K562 (cell line): ENCODE measurements around the gene CHURC1. TPM values are rescaled to one million over a fixed set of nuclear protein-coding genes. Genes with fewer than 3 reads are reported as not detected.

Source experiments
- ATAC-seq: fragments of 200-7000 bp; cut with Tn5 transposase; 3 replicates; pipeline ENCODE4 v1.9.1; 2020; ENCODE audit warnings: moderate library complexity
- BruUV-seq: library from RNA; stranded (reverse); fragments of 400-500 nt; replicated peaks from 2 replicates; lab custom pipeline; 2021; lab: Mats Ljungman, UMichigan
- CTCF ChIA-PET: fragments of 300-600 bp; formaldehyde crosslinking; extraction: SDS; loops from one replicate; lab custom pipeline; 2021; ENCODE audit warnings: low intra/inter-chr PET ratio; lab: Yijun Ruan, JAX
- POLR2A ChIA-PET: fragments of 300-600, 350-650 bp; sonication (Branson Sonifier 250); formaldehyde crosslinking; extraction: SDS; loops from one replicate; lab custom pipeline; 2021; ENCODE audit warnings: antibody characterized with exemption, inconsistent platforms; lab: Yijun Ruan, JAX
- DNase-seq, 4 experiments: peaks; one replicate each; pipeline versions ENCODE4 v3.0.0 to v3.0.0-alpha.2; 2011 to 2018; ENCODE audit warnings: low spot score in 3 of 4, mixed read lengths in 3 of 4; ENCODE audit errors: extremely low read depth in 1 of 4
- FAIRE-seq: peaks from 2 replicates; lab custom pipeline; 2011; peaks lifted over from hg19 to GRCh38; lab: Jason Lieb, UNC
- H2AFZ ChIP-seq: 2 replicates; pipeline ENCODE4 v1.6.0; 2011; ENCODE audit warnings: low read depth, low read length, control low read depth, inconsistent platforms
- H3K27ac ChIP-seq: fragments of 200-600 bp; 3 replicates; pipeline ENCODE4 v1.8.0; 2011; ENCODE audit warnings: low read depth, mild to moderate bottlenecking, control low read depth, inconsistent platforms, low read length, moderate library complexity, mixed read lengths; ENCODE audit errors: extremely low read depth
- H3K27me3 ChIP-seq, 2 experiments: fragments of 300-600 bp in 1 of 2; 2 replicates in 1 of 2; 3 replicates in 1 of 2; pipeline versions ENCODE4 v1.6.0 to v1.8.0; 2011; ENCODE audit warnings: inconsistent platforms in 2 of 2, low read length in 2 of 2, mild to moderate bottlenecking in 1 of 2, mixed read lengths in 1 of 2, moderate library complexity in 1 of 2; ENCODE audit not compliant: control insufficient read depth in 2 of 2, insufficient read depth in 2 of 2
- H3K36me3 ChIP-seq: fragments of 300-600 bp; 3 replicates; pipeline ENCODE4 v1.8.0; 2011; ENCODE audit warnings: mild to moderate bottlenecking, low read length, inconsistent platforms; ENCODE audit not compliant: control insufficient read depth, insufficient read depth
- H3K4me1 ChIP-seq, 2 experiments: fragments of 200-600 bp in 1 of 2; replicated peaks in 1 of 2; 2 replicates in 1 of 2; 3 replicates in 1 of 2; pipeline versions ENCODE4 v1.5.1 to v1.8.0; 2011; ENCODE audit warnings: inconsistent platforms in 2 of 2, low read length in 2 of 2, mild to moderate bottlenecking in 1 of 2, mixed read lengths in 1 of 2, moderate library complexity in 1 of 2; ENCODE audit not compliant: control insufficient read depth in 2 of 2, insufficient read depth in 2 of 2
- H3K4me2 ChIP-seq: 2 replicates; pipeline ENCODE4 v1.6.1; 2011; ENCODE audit warnings: low read length, control low read depth, inconsistent platforms, mixed read lengths; ENCODE audit not compliant: insufficient read depth
- H3K4me3 ChIP-seq: fragments of 200-600 bp; sonication (generic), shearing (Covaris generic); 2 replicates; pipeline ENCODE4 v1.5.1; 2016; ENCODE audit warnings: control low read depth, inconsistent platforms
- H3K79me2 ChIP-seq: fragments of 200-600 bp; 3 replicates; pipeline ENCODE4 v1.8.0; 2011; ENCODE audit warnings: low read length, inconsistent platforms; ENCODE audit not compliant: control insufficient read depth, insufficient read depth
- H3K9ac ChIP-seq, 2 experiments: 2 replicates each; pipeline versions ENCODE4 v1.6.0 to v1.6.1; 2011; ENCODE audit warnings: low read depth in 2 of 2, low read length in 2 of 2, control low read depth in 1 of 2, inconsistent platforms in 1 of 2, mild to moderate bottlenecking in 1 of 2, mixed read lengths in 1 of 2; ENCODE audit not compliant: insufficient read depth in 1 of 2
- H3K9me1 ChIP-seq: one replicate; pipeline ENCODE4 v1.6.0; 2011; ENCODE audit warnings: inconsistent platforms, mild to moderate bottlenecking, low read length, moderate library complexity; ENCODE audit not compliant: control insufficient read depth, insufficient read depth
- H3K9me3 ChIP-seq: replicated peaks from 2 replicates; pipeline ENCODE4 v1.5.1; 2011; ENCODE audit warnings: low read depth, low read length, inconsistent platforms; ENCODE audit not compliant: control insufficient read depth, insufficient read depth
- H4K20me1 ChIP-seq: replicated peaks from 2 replicates; pipeline ENCODE4 v1.6.1; 2011; ENCODE audit warnings: low read length, inconsistent platforms, mixed read lengths; ENCODE audit not compliant: control insufficient read depth, insufficient read depth
- E2F4 ChIP-seq: sonication (generic); formaldehyde crosslinking; IDR thresholded peaks from 2 replicates; pipeline ENCODE4 v1.8.0; 2022; ENCODE audit warnings: mild to moderate bottlenecking, low read depth, missing genetic modification reagents
- GABPA ChIP-seq: fragments of 200-800 bp; sonication (Bioruptor generic); conservative IDR thresholded peaks from 2 replicates; pipeline ENCODE4 v1.6.1; 2016; ENCODE audit warnings: low read depth, missing genetic modification characterization, missing compliant biosample characterization
- KLF1 ChIP-seq: fragments of 450-650 bp; IDR thresholded peaks from 2 replicates; pipeline ENCODE4 v1.6.1; 2016; ENCODE audit warnings: missing genetic modification characterization, missing compliant biosample characterization
- PHF21A ChIP-seq: fragments of 450-650 bp; IDR thresholded peaks from 2 replicates; pipeline ENCODE4 v1.6.1; 2017; ENCODE audit warnings: low read depth, borderline replicate concordance
- PML ChIP-seq: IDR thresholded peaks from 2 replicates; pipeline ENCODE4 v1.6.1; 2012; ENCODE audit warnings: low read length, inconsistent platforms
- POLR2G ChIP-seq: fragments of 200-400 bp; formaldehyde crosslinking; IDR thresholded peaks from 2 replicates; pipeline ENCODE4 v1.6.1; 2017; ENCODE audit warnings: low read depth, mild to moderate bottlenecking, antibody characterized with exemption, low read length, moderate library complexity
- TCF7 ChIP-seq: sonication (generic); IDR thresholded peaks from 2 replicates; pipeline ENCODE4 v1.6.1; 2016; ENCODE audit warnings: antibody characterized with exemption, borderline replicate concordance
- ZNF57 ChIP-seq: fragments of 450-650 bp; formaldehyde crosslinking; IDR thresholded peaks from 2 replicates; pipeline ENCODE4 v1.4.0; 2020; ENCODE audit warnings: mild to moderate bottlenecking, moderate library complexity
- ZNF830 ChIP-seq: fragments of 250-450 bp; sonication (Bioruptor Pico); IDR thresholded peaks from 2 replicates; pipeline ENCODE4 v1.5.0; 2021; ENCODE audit warnings: mild to moderate bottlenecking
- WGBS: fragments of 100-300 bp; shearing (Covaris generic); methylation state at CpG from one replicate; pipeline ENCODE4 v1.1.6; 2016; ENCODE audit warnings: low coverage, mixed read lengths; ENCODE audit not compliant: insufficient coverage; ENCODE audit errors: missing lambda C conversion rate; 5-methylcytosine and 5-hydroxymethylcytosine counted together
- in situ Hi-C: fragments of 300-500 bp; cut with MboI; formaldehyde crosslinking; loops from 4 replicates; pipeline ENCODE4 v1.15.0; 2018; ENCODE audit warnings: inconsistent platforms, mixed read lengths
- intact Hi-C: fragments of 100-400 bp; cut with micrococcal nuclease; formaldehyde crosslinking; loops from 2 replicates; pipeline ENCODE4 v1.14.2; 2022
- polyA plus RNA-seq, 8 experiments: library from polyadenylated mRNA; depleted of rRNA in 4 of 8; stranded (reverse) in 5 of 8; unstranded in 3 of 8; fragments of >200 nt; fragmentation: Nextera tagmentation in 2 of 8; fragmentation: Illumina TruSeq in 1 of 8; extraction: Ambion mirVana in 2 of 8; extraction: Trizol in 1 of 8; gene quantifications; 2 replicates each; pipeline versions ENCODE4 v1.2.1 to v1.2.3, GENCODE V29; 2011 to 2014; ENCODE audit warnings: inconsistent platforms in 1 of 8, missing spikeins in 1 of 8
- total RNA-seq, 7 experiments: library from RNA; depleted of rRNA in 6 of 7; stranded (reverse); fragments of >200 nt in 6 of 7; fragmentation: Illumina TruSeq in 2 of 7; extraction: Trizol in 2 of 7; gene quantifications; 2 replicates each; pipeline versions ENCODE4 v1.2.1 to v1.2.3, GENCODE V29; 2011 to 2021; ENCODE audit warnings: low replicate concordance in 1 of 7

CHURC1 gene
- total and polyA plus RNA-seq, 9 of the 15 experiments (the other 6 are each of a cell fraction or from before 2014, with no cell fraction given): 27.3 to 239 (median 45.6) TPM

- intact Hi-C loops (no loop called here), in situ Hi-C loops (no loop called here)
- no peak for DNase-seq
- CTCF ChIA-PET: no interaction called here
- Histone ChIP-seq H2AFZ (no peak overlapping the region), H3K4me2 (no peak overlapping the region), H4K20me1 (no peaks in the 10 kb centered on the region), H3K4me1 (no peaks in the 10 kb centered on the region; a peak in 1 of 5 replicates), H3K79me2 (no peaks in the 10 kb centered on the region), H3K9me1 (no peaks in the 10 kb centered on the region), H3K36me3 (peaks cover 5% of the 10 kb centered on the region; the same call in 1 of the 3 replicates), H3K27me3 (no peaks in the 10 kb centered on the region), H3K27ac (no peak overlapping the region), H3K9ac (no peak overlapping the region), H3K4me3 (no peak overlapping the region), H3K9me3 (no peaks in the 10 kb centered on the region)
- POLR2A ChIA-PET: no interaction called here
- FAIRE-seq: no peak
- no peak for TF ChIP-seq GABPA (tag)
- TF ChIP-seq PHF21A: no peak
- TF ChIP-seq ZNF57: no peak
- no peak for TF ChIP-seq TCF7
- TF ChIP-seq ZNF830: no peak
- no peak for TF ChIP-seq E2F4 (CRISPR knock-in tag)
- TF ChIP-seq KLF1: no peak
- TF ChIP-seq PML: no peak
- TF ChIP-seq POLR2G: no peak
- no TSS peak for BruUV-seq
- 40% methylated on average over 1 of the region's 3 CpGs for WGBS
- ATAC-seq: no peak
Measured at GRCh38 chr14:64939817-64940190, 25.5 kb downstream of the CHURC1 start.
